GM23338 (cell line): ENCODE data around the gene VMAC. TPM values are rescaled to one million over a fixed set of nuclear protein-coding genes. Genes with fewer than 3 reads are reported as not detected.
A peak's percentile ranks its signal among the peaks of the same experiment; 100 is the strongest.

Source experiments
- ATAC-seq: fragments of 200-7000 bp; cut with Tn5 transposase; 3 replicates; pipeline ENCODE4 v1.9.1; 2020
- DNase-seq: peaks from one replicate; pipeline ENCODE4 v3.0.0-alpha.2; 2015; ENCODE audit warnings: low spot score
- H2AFZ ChIP-seq: fragments of 200-600 bp; sonication (generic); 2 replicates; pipeline ENCODE4 v1.8.0; 2016; ENCODE audit warnings: antibody characterized with exemption, mild to moderate bottlenecking, moderate library complexity
- H3F3A ChIP-seq: fragments of 200-600 bp; sonication (generic); replicated peaks from 2 replicates; pipeline ENCODE4 v1.8.0; 2017; ENCODE audit warnings: antibody characterized with exemption, mixed run types, low read depth
- H3K27ac ChIP-seq: fragments of 200-600 bp; sonication (generic); 2 replicates; pipeline ENCODE4 v1.6.1; 2016; ENCODE audit warnings: low read depth
- H3K27me3 ChIP-seq: fragments of 200-600 bp; sonication (generic); 2 replicates; pipeline ENCODE4 v1.8.0; 2016; ENCODE audit warnings: mild to moderate bottlenecking, mixed run types, moderate library complexity; ENCODE audit not compliant: insufficient read depth
- H3K36me3 ChIP-seq: fragments of 200-600 bp; sonication (generic); 2 replicates; pipeline ENCODE4 v1.8.0; 2016; ENCODE audit warnings: mild to moderate bottlenecking; ENCODE audit not compliant: insufficient read depth
- H3K4me1 ChIP-seq: fragments of 200-600 bp; sonication (generic); 2 replicates; pipeline ENCODE4 v1.8.0; 2016; ENCODE audit warnings: mild to moderate bottlenecking, moderate library complexity; ENCODE audit not compliant: insufficient read depth
- H3K4me2 ChIP-seq: fragments of 200-600 bp; sonication (generic); 2 replicates; pipeline ENCODE4 v1.7.1; 2017; ENCODE audit warnings: mixed run types
- H3K4me3 ChIP-seq: fragments of 200-600 bp; sonication (generic); 2 replicates; pipeline ENCODE4 v1.6.1; 2016; ENCODE audit warnings: mixed run types
- H3K79me2 ChIP-seq: fragments of 200-600 bp; sonication (generic); replicated peaks from 2 replicates; pipeline ENCODE4 v1.8.0; 2017; ENCODE audit warnings: mild to moderate bottlenecking; ENCODE audit not compliant: insufficient read depth
- H3K9me2 ChIP-seq: fragments of 200-600 bp; sonication (generic); 2 replicates; pipeline ENCODE4 v1.8.0; 2017; ENCODE audit not compliant: insufficient read depth
- H4K20me1 ChIP-seq: fragments of 200-600 bp; sonication (generic); replicated peaks from 2 replicates; pipeline ENCODE4 v1.8.0; 2017; ENCODE audit warnings: mild to moderate bottlenecking; ENCODE audit not compliant: insufficient read depth
- H3K27ac Mint-ChIP-seq: 2 replicates; pipeline ENCODE4 v1.8.0; 2020; ENCODE audit warnings: inconsistent platforms, mild to moderate bottlenecking, moderate library complexity, mixed read lengths
- H3K27me3 Mint-ChIP-seq: 3 replicates; pipeline ENCODE4 v1.8.0; 2022; ENCODE audit warnings: low read depth, mild to moderate bottlenecking, moderate library complexity, mixed read lengths, inconsistent platforms; ENCODE audit not compliant: insufficient read depth, poor library complexity
- H3K36me3 Mint-ChIP-seq: 3 replicates; pipeline ENCODE4 v1.8.0; 2021; ENCODE audit warnings: low read depth, mild to moderate bottlenecking, inconsistent platforms, moderate library complexity, mixed read lengths
- H3K4me1 Mint-ChIP-seq: 3 replicates; pipeline ENCODE4 v1.8.0; 2020; ENCODE audit warnings: mild to moderate bottlenecking, inconsistent platforms, mixed read lengths
- H3K4me3 Mint-ChIP-seq: 3 replicates; pipeline ENCODE4 v1.8.0; 2021; ENCODE audit warnings: moderate library complexity, mild to moderate bottlenecking, inconsistent platforms, mixed read lengths
- H3K9me3 Mint-ChIP-seq: 3 replicates; pipeline ENCODE4 v1.8.0; 2020; ENCODE audit warnings: moderate library complexity, mild to moderate bottlenecking, inconsistent platforms, mixed read lengths
- CREB1 ChIP-seq: fragments of 250-450 bp; sonication (Bioruptor Pico); IDR thresholded peaks from 2 replicates; pipeline ENCODE4 v1.5.0; 2020; ENCODE audit warnings: low read depth, mild to moderate bottlenecking, moderate library complexity
- EZH2 ChIP-seq: fragments of 200-600 bp; sonication (generic); IDR thresholded peaks from one replicate; pipeline ENCODE4 v1.8.0; 2017; ENCODE audit warnings: antibody characterized with exemption, mild to moderate bottlenecking, low read depth; ENCODE audit not compliant: unreplicated experiment
- EZH2phosphoT487 ChIP-seq: fragments of 200-600 bp; sonication (generic); IDR thresholded peaks from one replicate; pipeline ENCODE4 v1.8.1; 2018; ENCODE audit warnings: antibody characterized with exemption; ENCODE audit not compliant: unreplicated experiment
- JUNB ChIP-seq: IDR thresholded peaks from one replicate; pipeline ENCODE4 v1.6.1; 2016; ENCODE audit warnings: antibody characterized with exemption; ENCODE audit not compliant: unreplicated experiment
- NANOG ChIP-seq: IDR thresholded peaks from 2 replicates; pipeline ENCODE4 v1.6.1; 2016; ENCODE audit warnings: antibody characterized with exemption, borderline replicate concordance
- POLR2AphosphoS5 ChIP-seq: IDR thresholded peaks from 2 replicates; pipeline ENCODE4 v1.6.1; 2016; ENCODE audit warnings: antibody characterized with exemption, low read depth
- STAT1 ChIP-seq: IDR thresholded peaks from one replicate; pipeline ENCODE4 v1.6.1; 2016; ENCODE audit warnings: antibody characterized with exemption; ENCODE audit not compliant: unreplicated experiment
- ZNF114 ChIP-seq: fragments of 250-450 bp; sonication (Bioruptor Pico); IDR thresholded peaks from 2 replicates; pipeline ENCODE4 v1.5.0; 2020; ENCODE audit warnings: mild to moderate bottlenecking, moderate library complexity
- ZNF331 ChIP-seq: fragments of 250-450 bp; sonication (Bioruptor Pico); IDR thresholded peaks from 2 replicates; pipeline ENCODE4 v1.5.0; 2020; ENCODE audit warnings: low read depth, mild to moderate bottlenecking, moderate library complexity
- polyA plus RNA-seq: library from polyadenylated mRNA; unstranded; fragments of >200 nt; fragmentation: Nextera tagmentation; extraction: Ambion mirVana; gene quantifications from 2 replicates; pipeline ENCODE4 v1.2.1, GENCODE V29; 2016
- total RNA-seq: library from RNA; depleted of rRNA; stranded (reverse); fragments of >200 nt; shearing (Covaris generic); gene quantifications from 2 replicates; pipeline ENCODE4 v1.2.3, GENCODE V29; 2014
- TF ChIP-seq, protein P1 (sequence below): fragments of 250-450 bp; sonication (Bioruptor Pico); IDR thresholded peaks from 2 replicates; pipeline ENCODE4 v1.5.0; 2020; ENCODE audit warnings: mild to moderate bottlenecking, moderate library complexity
- TF ChIP-seq, protein P2 (sequence below): IDR thresholded peaks from one replicate; pipeline ENCODE4 v1.6.1; 2018; ENCODE audit warnings: antibody characterized with exemption; ENCODE audit not compliant: unreplicated experiment

The VMAC gene
- total and polyA plus RNA-seq, 2 experiments from 2014 or later = 0.79 to 3.7 TPM

DNA sequence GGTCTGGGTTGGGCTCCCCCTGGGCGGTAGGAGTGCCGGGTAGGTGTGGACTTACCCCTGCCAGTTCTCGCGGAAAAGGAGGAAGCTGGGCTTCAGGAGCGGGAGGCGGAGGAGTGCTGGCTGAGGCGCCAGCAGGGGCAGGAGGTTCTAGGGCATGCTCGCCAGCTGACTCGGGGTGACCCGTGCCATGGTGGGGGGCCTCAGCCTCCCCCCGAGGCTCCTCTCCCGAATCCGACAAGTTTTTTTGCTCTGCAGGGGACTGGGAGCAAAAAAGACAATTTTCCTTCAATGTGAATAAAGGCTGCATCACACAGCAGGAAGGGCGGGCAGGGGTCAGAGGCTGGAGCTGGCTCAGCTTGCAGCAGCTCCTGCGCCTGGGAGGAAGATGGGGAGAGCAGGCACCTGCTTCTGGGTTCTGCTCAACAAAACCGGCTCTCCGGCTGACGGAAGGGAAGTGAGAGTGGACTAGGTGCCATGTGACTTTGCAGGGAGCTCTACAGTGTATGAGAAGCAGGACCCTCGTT, 46.7 kb downstream of the VMAC start:
- Mint-ChIP-seq H3K27ac (peak overlapping the region; percentile 55), H3K4me1 (peaks cover 89% of the 10 kb centered on the region), H3K27me3 (peaks cover 26% of the 10 kb centered on the region), H3K36me3 (peaks cover 24% of the 10 kb centered on the region), H3K4me3 (peak overlapping the region; percentile 55), H3K9me3 (no peaks in the 10 kb centered on the region)
- Histone ChIP-seq H3K9me2 (no peaks in the 10 kb centered on the region), H3K4me2 (peak overlapping the region; percentile 36), H3K27me3 (no peaks in the 10 kb centered on the region), H3F3A (peaks cover 9% of the 10 kb centered on the region; the same call in 1 of the 2 replicates), H3K27ac (peak overlapping the region; percentile 62; the same call in 1 of the 2 replicates), H3K4me3 (peak overlapping the region; percentile 34; the same call in 1 of the 2 replicates), H3K36me3 (peaks cover 6% of the 10 kb centered on the region), H3K4me1 (peaks cover 80% of the 10 kb centered on the region), H4K20me1 (peaks cover 64% of the 10 kb centered on the region), H3K79me2 (peaks cover 97% of the 10 kb centered on the region), H2AFZ (no peak overlapping the region)
- TF ChIP-seq NANOG (no peak), STAT1 (no peak), CREB1 (CRISPR knock-in tag) (no peak), ZNF331 (CRISPR knock-in tag) (no peak), POLR2AphosphoS5 (no peak), ZNF114 (CRISPR knock-in tag) (no peak), EZH2phosphoT487 (no peak), EZH2 (no peak), JUNB (no peak)
- TF ChIP-seq, protein P1, sequence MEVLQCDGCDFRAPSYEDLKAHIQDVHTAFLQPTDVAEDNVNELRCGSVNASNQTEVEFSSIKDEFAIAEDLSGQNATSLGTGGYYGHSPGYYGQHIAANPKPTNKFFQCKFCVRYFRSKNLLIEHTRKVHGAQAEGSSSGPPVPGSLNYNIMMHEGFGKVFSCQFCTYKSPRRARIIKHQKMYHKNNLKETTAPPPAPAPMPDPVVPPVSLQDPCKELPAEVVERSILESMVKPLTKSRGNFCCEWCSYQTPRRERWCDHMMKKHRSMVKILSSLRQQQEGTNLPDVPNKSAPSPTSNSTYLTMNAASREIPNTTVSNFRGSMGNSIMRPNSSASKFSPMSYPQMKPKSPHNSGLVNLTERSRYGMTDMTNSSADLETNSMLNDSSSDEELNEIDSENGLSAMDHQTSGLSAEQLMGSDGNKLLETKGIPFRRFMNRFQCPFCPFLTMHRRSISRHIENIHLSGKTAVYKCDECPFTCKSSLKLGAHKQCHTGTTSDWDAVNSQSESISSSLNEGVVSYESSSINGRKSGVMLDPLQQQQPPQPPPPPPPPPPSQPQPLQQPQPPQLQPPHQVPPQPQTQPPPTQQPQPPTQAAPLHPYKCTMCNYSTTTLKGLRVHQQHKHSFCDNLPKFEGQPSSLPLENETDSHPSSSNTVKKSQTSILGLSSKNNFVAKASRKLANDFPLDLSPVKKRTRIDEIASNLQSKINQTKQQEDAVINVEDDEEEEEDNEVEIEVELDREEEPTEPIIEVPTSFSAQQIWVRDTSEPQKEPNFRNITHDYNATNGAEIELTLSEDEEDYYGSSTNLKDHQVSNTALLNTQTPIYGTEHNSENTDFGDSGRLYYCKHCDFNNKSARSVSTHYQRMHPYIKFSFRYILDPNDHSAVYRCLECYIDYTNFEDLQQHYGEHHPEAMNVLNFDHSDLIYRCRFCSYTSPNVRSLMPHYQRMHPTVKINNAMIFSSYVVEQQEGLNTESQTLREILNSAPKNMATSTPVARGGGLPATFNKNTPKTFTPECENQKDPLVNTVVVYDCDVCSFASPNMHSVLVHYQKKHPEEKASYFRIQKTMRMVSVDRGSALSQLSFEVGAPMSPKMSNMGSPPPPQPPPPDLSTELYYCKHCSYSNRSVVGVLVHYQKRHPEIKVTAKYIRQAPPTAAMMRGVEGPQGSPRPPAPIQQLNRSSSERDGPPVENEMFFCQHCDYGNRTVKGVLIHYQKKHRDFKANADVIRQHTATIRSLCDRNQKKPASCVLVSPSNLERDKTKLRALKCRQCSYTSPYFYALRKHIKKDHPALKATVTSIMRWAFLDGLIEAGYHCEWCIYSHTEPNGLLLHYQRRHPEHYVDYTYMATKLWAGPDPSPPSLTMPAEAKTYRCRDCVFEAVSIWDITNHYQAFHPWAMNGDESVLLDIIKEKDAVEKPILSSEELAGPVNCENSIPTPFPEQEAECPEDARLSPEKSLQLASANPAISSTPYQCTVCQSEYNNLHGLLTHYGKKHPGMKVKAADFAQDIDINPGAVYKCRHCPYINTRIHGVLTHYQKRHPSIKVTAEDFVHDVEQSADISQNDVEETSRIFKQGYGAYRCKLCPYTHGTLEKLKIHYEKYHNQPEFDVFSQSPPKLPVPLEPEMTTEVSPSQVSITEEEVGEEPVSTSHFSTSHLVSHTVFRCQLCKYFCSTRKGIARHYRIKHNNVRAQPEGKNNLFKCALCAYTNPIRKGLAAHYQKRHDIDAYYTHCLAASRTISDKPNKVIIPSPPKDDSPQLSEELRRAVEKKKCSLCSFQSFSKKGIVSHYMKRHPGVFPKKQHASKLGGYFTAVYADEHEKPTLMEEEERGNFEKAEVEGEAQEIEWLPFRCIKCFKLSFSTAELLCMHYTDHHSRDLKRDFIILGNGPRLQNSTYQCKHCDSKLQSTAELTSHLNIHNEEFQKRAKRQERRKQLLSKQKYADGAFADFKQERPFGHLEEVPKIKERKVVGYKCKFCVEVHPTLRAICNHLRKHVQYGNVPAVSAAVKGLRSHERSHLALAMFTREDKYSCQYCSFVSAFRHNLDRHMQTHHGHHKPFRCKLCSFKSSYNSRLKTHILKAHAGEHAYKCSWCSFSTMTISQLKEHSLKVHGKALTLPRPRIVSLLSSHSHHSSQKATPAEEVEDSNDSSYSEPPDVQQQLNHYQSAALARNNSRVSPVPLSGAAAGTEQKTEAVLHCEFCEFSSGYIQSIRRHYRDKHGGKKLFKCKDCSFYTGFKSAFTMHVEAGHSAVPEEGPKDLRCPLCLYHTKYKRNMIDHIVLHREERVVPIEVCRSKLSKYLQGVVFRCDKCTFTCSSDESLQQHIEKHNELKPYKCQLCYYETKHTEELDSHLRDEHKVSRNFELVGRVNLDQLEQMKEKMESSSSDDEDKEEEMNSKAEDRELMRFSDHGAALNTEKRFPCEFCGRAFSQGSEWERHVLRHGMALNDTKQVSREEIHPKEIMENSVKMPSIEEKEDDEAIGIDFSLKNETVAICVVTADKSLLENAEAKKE = no peak
- TF ChIP-seq, protein P2, sequence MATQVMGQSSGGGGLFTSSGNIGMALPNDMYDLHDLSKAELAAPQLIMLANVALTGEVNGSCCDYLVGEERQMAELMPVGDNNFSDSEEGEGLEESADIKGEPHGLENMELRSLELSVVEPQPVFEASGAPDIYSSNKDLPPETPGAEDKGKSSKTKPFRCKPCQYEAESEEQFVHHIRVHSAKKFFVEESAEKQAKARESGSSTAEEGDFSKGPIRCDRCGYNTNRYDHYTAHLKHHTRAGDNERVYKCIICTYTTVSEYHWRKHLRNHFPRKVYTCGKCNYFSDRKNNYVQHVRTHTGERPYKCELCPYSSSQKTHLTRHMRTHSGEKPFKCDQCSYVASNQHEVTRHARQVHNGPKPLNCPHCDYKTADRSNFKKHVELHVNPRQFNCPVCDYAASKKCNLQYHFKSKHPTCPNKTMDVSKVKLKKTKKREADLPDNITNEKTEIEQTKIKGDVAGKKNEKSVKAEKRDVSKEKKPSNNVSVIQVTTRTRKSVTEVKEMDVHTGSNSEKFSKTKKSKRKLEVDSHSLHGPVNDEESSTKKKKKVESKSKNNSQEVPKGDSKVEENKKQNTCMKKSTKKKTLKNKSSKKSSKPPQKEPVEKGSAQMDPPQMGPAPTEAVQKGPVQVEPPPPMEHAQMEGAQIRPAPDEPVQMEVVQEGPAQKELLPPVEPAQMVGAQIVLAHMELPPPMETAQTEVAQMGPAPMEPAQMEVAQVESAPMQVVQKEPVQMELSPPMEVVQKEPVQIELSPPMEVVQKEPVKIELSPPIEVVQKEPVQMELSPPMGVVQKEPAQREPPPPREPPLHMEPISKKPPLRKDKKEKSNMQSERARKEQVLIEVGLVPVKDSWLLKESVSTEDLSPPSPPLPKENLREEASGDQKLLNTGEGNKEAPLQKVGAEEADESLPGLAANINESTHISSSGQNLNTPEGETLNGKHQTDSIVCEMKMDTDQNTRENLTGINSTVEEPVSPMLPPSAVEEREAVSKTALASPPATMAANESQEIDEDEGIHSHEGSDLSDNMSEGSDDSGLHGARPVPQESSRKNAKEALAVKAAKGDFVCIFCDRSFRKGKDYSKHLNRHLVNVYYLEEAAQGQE = no peak
- DNase-seq = peak; percentile 63
- peak; percentile 73 for ATAC-seq
